KMS-11 (cell line): ENCODE data around the gene FAP.

Experiments used
- H2AFZ ChIP-seq: fragments of 200-600 bp; sonication (generic); 2 replicates; pipeline ENCODE4 v1.6.1; 2016; ENCODE audit warnings: antibody characterized with exemption, mixed run types, low read depth
- H3K27ac ChIP-seq: fragments of 200-600 bp; sonication (generic); 2 replicates; pipeline ENCODE4 v1.6.1; 2016; ENCODE audit warnings: mild to moderate bottlenecking, mixed run types
- H3K27me3 ChIP-seq: fragments of 200-600 bp; sonication (generic); 2 replicates; pipeline ENCODE4 v1.6.1; 2017; ENCODE audit warnings: mild to moderate bottlenecking, low read depth, mixed run types, moderate library complexity; ENCODE audit not compliant: insufficient read depth
- H3K36me3 ChIP-seq: fragments of 200-600 bp; sonication (generic); 2 replicates; pipeline ENCODE4 v1.6.1; 2017; ENCODE audit warnings: mild to moderate bottlenecking, mixed run types; ENCODE audit not compliant: insufficient read depth
- H3K4me1 ChIP-seq: fragments of 200-600 bp; sonication (generic); 2 replicates; pipeline ENCODE4 v1.6.1; 2016; ENCODE audit warnings: mild to moderate bottlenecking, low read depth, mixed run types; ENCODE audit not compliant: poor library complexity, severe bottlenecking
- H3K4me2 ChIP-seq: fragments of 200-600 bp; sonication (generic); 2 replicates; pipeline ENCODE4 v1.7.0; 2016; ENCODE audit warnings: mild to moderate bottlenecking, mixed run types
- H3K4me3 ChIP-seq: fragments of 200-600 bp; sonication (generic); IDR thresholded peaks from 2 replicates; pipeline ENCODE4 v1.6.1; 2017; ENCODE audit warnings: low read depth, low read length, mixed read lengths; ENCODE audit not compliant: insufficient read depth
- H3K79me2 ChIP-seq: fragments of 200-600 bp; sonication (generic); 2 replicates; pipeline ENCODE4 v1.6.1; 2016; ENCODE audit warnings: low read depth, mixed run types; ENCODE audit not compliant: insufficient read depth
- H3K9ac ChIP-seq: fragments of 200-600 bp; sonication (generic); 2 replicates; pipeline ENCODE4 v1.6.1; 2016; ENCODE audit warnings: mild to moderate bottlenecking, mixed run types
- H4K20me1 ChIP-seq: fragments of 200-600 bp; sonication (generic); 2 replicates; pipeline ENCODE4 v1.6.1; 2016; ENCODE audit warnings: mild to moderate bottlenecking, mixed run types; ENCODE audit not compliant: insufficient read depth
- CTCF ChIP-seq: fragments of 200-600 bp; sonication (generic); conservative IDR thresholded peaks from 2 replicates; pipeline ENCODE4 v1.6.1; 2017; ENCODE audit warnings: low read depth, mild to moderate bottlenecking, antibody characterized with exemption, low read length, moderate library complexity, mixed read lengths

FAP gene

DNA sequence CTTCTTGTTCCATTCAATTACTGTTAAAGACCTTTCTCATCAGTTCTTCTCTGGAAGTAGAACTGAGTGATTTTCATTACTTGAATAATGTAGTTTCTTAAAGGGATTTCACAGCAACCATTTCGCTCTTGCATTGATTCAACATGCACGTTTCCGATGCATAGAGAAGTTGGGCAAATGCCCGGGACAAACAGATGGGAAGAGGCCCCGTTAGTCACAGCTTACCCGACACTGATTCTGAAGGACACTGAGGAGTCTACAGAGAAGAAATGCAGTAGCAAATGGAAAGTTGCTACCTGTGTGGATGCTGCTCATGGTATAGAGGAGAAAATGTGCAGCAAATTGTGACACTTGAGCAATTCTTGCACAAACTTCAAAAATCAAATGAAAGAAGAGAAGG lies 58.9 kb downstream of the FAP start:
- Histone ChIP-seq H3K27ac (no peak overlapping the region), H3K79me2 (no peaks in the 10 kb centered on the region), H3K27me3 (no peaks in the 10 kb centered on the region), H3K4me1 (peaks cover 1% of the 10 kb centered on the region), H3K36me3 (no peaks in the 10 kb centered on the region), H4K20me1 (no peaks in the 10 kb centered on the region), H3K4me2 (no peak overlapping the region), H3K9ac (no peak overlapping the region), H3K4me3 (no peak overlapping the region), H2AFZ (no peak overlapping the region)
- no peak for TF ChIP-seq CTCF

- H3K36me3 ChIP-seq, result no peaks in the 10 kb centered on the region
These were observed 60.9 kb downstream of the FAP start for GRCh38 chr2:162182395-162182794.

GRCh38 chr2:162177301-162177700 lies 65.9 kb downstream of the FAP start:
- Histone ChIP-seq H3K4me1 (no peaks in the 10 kb centered on the region), H4K20me1 (no peaks in the 10 kb centered on the region), H3K36me3 (no peaks in the 10 kb centered on the region), H3K79me2 (no peaks in the 10 kb centered on the region), H3K4me2 (no peak overlapping the region), H3K4me3 (no peak overlapping the region), H2AFZ (no peak overlapping the region), H3K9ac (no peak overlapping the region), H3K27me3 (no peaks in the 10 kb centered on the region), H3K27ac (no peak overlapping the region)
- no peak for TF ChIP-seq CTCF

More at GRCh38 chr2:162182395-162182794, 60.9 kb downstream of the FAP start:
- Histone ChIP-seq H3K27me3 (no peaks in the 10 kb centered on the region), H3K9ac (no peak overlapping the region), H4K20me1 (no peaks in the 10 kb centered on the region), H3K4me3 (no peak overlapping the region), H2AFZ (no peak overlapping the region), H3K79me2 (no peaks in the 10 kb centered on the region), H3K27ac (no peak overlapping the region), H3K4me1 (no peaks in the 10 kb centered on the region), H3K4me2 (no peak overlapping the region)
- TF ChIP-seq CTCF, result no peak

- Histone ChIP-seq H3K36me3 (no peaks in the 10 kb centered on the region), H3K79me2 (no peaks in the 10 kb centered on the region), H3K9ac (no peak overlapping the region), H4K20me1 (no peaks in the 10 kb centered on the region), H3K27me3 (no peaks in the 10 kb centered on the region), H3K27ac (no peak overlapping the region), H3K4me2 (no peak overlapping the region), H2AFZ (no peak overlapping the region), H3K4me1 (no peaks in the 10 kb centered on the region), H3K4me3 (no peak overlapping the region)
- no peak for TF ChIP-seq CTCF
These were observed 67.5 kb downstream of the FAP start for GRCh38 chr2:162175714-162176113.
